Retinal pigment epithelial cell (primary cell): ENCODE results near the gene TRIM9.

Experiments used
- DNase-seq: peaks from one replicate; pipeline ENCODE4 v3.0.0-alpha.2; 2010; ENCODE audit warnings: low read depth
- H3K4me3 ChIP-seq: 2 replicates; pipeline ENCODE4 v1.5.1; 2011; ENCODE audit warnings: mild to moderate bottlenecking, low read length, control low read depth, moderate library complexity
- CTCF ChIP-seq: conservative IDR thresholded peaks from 2 replicates; pipeline ENCODE4 v1.5.1; 2011; ENCODE audit warnings: low read depth, low read length, control low read depth, inconsistent platforms

Gene TRIM9

DNA sequence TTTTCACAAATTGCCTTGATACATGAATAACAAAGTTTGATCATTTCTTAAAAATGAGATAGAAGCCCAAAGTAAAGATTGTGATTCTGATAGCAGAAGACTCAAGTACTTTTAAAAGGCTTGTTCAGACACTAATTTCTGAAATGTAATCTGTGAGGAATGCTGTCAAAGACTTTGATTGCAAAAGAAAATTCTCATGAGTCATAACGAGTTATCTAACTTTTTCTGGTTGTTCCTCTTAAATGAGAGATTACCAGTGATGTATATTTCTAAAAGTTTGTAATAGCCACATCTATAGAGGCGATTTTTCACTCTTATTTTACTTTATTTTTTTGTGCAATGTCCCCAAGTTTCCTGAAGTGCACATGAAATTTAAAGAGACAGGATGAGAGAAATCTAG is 157.6 kb downstream of the TRIM9 start:
- DNase-seq = no peak
- no peak overlapping the region for H3K4me3 ChIP-seq
- TF ChIP-seq CTCF = no peak

DNA sequence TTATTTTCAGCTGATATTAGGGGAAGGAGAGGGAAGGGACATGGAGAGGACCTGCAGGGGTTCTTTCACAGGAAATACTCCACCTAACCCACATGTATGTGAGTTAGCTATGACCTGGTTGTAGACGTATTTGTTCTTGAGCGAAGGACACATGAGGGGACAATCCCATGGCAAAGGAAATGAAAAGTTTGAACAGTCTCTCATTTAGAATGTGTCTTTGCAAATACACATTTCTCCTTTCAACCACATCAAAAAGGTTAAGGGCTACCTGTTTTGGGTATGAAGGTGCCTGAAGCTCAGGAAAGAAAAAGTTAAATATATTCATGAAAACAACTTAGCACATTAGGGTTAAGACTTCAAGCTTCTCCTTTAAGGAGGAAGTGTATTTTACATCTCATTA is 158.0 kb downstream of the TRIM9 start:
- TF ChIP-seq CTCF = no peak
- no peak overlapping the region for H3K4me3 ChIP-seq
- DNase-seq = no peak

- no peak overlapping the region for H3K4me3 ChIP-seq
- TF ChIP-seq CTCF = no peak
- no peak for DNase-seq
These were observed 158.9 kb downstream of the TRIM9 start for GRCh38 chr14:50936016-50936340.

DNA sequence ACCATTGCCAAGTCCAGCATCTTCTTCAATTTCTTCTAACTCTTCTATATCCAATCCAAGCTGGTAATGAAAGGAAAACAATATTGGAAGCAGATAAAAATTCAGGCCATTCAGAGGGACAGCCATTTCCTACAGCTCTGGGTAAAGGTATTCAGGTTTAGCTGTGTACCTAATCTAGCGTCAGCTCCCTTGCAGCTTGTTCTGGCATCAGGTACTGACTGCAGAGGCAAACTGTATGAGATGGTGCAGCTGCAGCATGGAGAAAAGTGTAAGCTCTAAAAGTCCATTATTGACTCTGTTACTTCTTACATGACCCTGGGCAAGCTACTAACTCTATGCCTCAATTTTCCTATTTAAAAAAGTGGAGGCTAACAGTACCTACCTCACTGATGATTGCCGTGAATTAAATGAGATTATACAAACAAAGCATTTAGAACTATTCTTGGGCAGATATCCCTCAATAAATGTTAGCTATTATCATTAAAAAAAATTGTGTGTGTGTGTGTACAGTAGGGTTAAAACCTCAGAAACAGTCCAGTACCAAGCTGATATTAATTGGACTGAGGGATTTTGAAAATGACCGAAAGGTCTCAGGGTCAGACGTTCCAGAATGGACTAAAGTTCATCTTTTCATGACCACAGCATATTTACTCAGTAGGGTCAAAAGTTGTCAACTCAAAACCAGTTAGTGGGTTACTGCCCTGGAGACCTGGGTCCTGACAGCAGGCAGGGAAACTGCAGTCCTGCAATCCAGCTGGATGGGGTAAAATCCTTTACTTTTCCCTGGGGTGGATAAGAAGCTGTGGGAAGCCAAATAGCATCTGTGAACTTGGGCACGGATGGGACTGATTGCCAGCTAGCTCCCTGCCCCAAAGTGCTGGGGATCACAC is 159.5 kb downstream of the TRIM9 start:
- DNase-seq = no peak
- no peak overlapping the region for H3K4me3 ChIP-seq

GRCh38 chr14:50932592-50933495 is 162.1 kb downstream of the TRIM9 start:
- H3K4me3 ChIP-seq = no peak overlapping the region
- no peak for DNase-seq
- no peak for TF ChIP-seq CTCF

More for the DNA sequence above, 159.5 kb downstream of the TRIM9 start:
- TF ChIP-seq CTCF = no peak

DNA sequence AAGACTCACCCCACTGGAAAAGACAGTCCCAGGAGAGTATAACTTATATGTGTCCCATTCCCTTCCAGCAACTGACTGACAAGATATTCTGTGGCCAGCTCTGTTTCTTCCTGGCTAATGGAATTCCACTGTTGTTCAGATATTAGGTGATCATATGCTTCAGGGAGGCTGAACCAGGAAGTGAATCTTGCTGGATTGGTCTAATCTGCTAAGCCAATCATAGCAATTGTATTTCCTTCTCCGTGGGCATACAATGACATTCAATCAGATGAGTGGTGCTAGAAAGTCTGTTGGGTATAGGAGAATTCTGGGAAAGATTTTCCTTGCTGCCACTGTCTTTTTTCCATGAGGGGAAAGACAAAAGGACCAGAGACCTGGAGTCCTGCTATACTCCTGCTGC is 162.7 kb downstream of the TRIM9 start:
- DNase-seq = no peak
- no peak for TF ChIP-seq CTCF
- H3K4me3 ChIP-seq = no peak overlapping the region
